Uterus (tissue), 4 donors: ENCODE results near the gene NLK. TPM values are rescaled to one million over a fixed set of nuclear protein-coding genes. Genes with fewer than 3 reads are reported as not detected.
"Not testable (repeated sequence)": the region's sequence is repeated elsewhere in the genome, so short reads cannot be mapped to it uniquely, and the experiment has no call there.

Source experiments
- DNase-seq, 2 donors: peaks; one replicate each; pipeline ENCODE4 v3.0.0-alpha.2; 2019 to 2020
- H3K27ac ChIP-seq, 2 donors: fragments of 200-600 bp; sonication (generic); 1 replicate in 1 of 2; 2 replicates in 1 of 2; pipeline ENCODE4 v1.5.1; 2016 to 2018
- H3K27me3 ChIP-seq, 2 donors: fragments of 200-600 bp; sonication (generic); one replicate each; pipeline ENCODE4 v1.5.1; 2018 to 2019; ENCODE audit warnings: control low read depth in 1 of 2
- H3K36me3 ChIP-seq, 2 donors: fragments of 200-600 bp; sonication (generic); one replicate each; pipeline ENCODE4 v1.5.1; 2019; ENCODE audit warnings: control low read depth in 1 of 2
- H3K4me1 ChIP-seq, 2 donors: fragments of 200-600 bp; sonication (generic); one replicate each; pipeline ENCODE4 v1.5.1; 2018 to 2019; ENCODE audit warnings: control low read depth in 1 of 2
- H3K4me3 ChIP-seq, 2 donors: fragments of 200-600 bp; sonication (generic); 1 replicate in 1 of 2; 2 replicates in 1 of 2; pipeline ENCODE4 v1.5.1; 2018 to 2019; ENCODE audit warnings: mild to moderate bottlenecking in 1 of 2
- H3K9me3 ChIP-seq, 2 donors: fragments of 200-600 bp; sonication (generic); one replicate each; pipeline ENCODE4 v1.5.1; 2019; ENCODE audit warnings: control low read depth in 1 of 2
- POLR2A ChIP-seq, 2 donors: fragments of 450-650 bp; IDR thresholded peaks; one replicate each; pipeline ENCODE4 v1.6.1; 2016; ENCODE audit warnings: antibody characterized with exemption in 2 of 2, mild to moderate bottlenecking in 1 of 2, moderate library complexity in 1 of 2
- intact Hi-C: fragments of 100-400 bp; cut with DNase I; formaldehyde crosslinking; loops from one replicate; pipeline ENCODE4 v1.15.1; 2023; ENCODE audit warnings: low total_unique reads
- total RNA-seq, 4 donors: library from RNA; depleted of rRNA in 3 of 4; stranded (reverse); fragments of >200 nt in 3 of 4; gene quantifications; one replicate each; pipeline versions ENCODE4 v1.1.0 to v1.2.4, GENCODE V29; 2014 to 2023
- TF ChIP-seq, protein P1 (sequence below), 4 experiments: fragments of 200-600 bp in 2 of 4; fragments of 450-650 bp in 2 of 4; sonication (generic) in 2 of 4; IDR thresholded peaks; one replicate each; pipeline ENCODE4 v1.5.1; 2016 to 2019; ENCODE audit warnings: antibody characterized with exemption in 4 of 4, mild to moderate bottlenecking in 2 of 4, moderate library complexity in 1 of 4
- donor health status: DM: yes; HTN: yes; CAD: no.

Gene NLK
- total RNA-seq, 4 donors from 2014 or later = 7.7 to 36.8 (median 23.4) TPM

DNA sequence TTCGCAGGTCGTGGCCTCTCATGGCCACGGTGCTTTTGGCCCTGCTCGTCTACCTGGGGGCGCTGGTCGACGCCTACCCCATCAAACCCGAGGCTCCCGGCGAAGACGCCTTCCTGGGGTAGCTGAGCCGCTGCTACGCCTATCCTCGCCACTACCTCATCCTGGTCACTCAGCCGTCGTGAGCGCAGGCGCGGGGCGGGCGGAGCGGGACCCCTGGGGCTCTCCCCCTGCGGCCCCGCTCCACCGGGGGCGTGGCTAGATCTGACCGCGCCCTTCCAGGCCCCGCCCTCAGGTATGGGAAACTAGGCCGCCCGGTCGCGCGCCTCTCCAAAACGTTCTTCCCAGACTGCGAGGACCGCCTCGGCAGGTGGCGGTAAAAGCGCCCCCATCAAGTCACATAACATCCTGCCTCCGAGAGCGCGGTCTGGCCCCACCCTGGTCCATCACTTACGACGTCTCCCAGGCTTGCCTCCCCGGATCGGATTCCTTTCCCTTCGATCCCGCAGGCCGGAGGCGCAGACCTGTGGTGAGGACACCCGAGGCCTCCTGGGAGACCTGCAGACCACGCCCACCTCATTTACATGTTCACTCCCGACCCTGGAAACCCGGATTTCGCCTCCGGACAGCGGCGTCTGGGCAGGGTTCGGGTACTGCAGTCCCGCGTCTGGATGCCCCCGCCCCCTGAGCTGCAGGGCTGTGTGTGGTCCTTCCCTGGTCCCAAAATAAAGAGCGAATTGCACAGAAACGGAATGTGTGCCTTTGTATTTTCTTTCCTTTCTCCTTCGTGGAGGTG, 185.0 kb downstream of the NLK start:
- intact Hi-C loops = no loop called here
- H3K36me3 ChIP-seq = no peaks in the 10 kb centered on the region
- H3K4me1 ChIP-seq = peaks cover 0 to 5% of the 10 kb centered on the region in 2 donors
- H3K27ac ChIP-seq = no peak overlapping the region
- TF ChIP-seq, protein P1, sequence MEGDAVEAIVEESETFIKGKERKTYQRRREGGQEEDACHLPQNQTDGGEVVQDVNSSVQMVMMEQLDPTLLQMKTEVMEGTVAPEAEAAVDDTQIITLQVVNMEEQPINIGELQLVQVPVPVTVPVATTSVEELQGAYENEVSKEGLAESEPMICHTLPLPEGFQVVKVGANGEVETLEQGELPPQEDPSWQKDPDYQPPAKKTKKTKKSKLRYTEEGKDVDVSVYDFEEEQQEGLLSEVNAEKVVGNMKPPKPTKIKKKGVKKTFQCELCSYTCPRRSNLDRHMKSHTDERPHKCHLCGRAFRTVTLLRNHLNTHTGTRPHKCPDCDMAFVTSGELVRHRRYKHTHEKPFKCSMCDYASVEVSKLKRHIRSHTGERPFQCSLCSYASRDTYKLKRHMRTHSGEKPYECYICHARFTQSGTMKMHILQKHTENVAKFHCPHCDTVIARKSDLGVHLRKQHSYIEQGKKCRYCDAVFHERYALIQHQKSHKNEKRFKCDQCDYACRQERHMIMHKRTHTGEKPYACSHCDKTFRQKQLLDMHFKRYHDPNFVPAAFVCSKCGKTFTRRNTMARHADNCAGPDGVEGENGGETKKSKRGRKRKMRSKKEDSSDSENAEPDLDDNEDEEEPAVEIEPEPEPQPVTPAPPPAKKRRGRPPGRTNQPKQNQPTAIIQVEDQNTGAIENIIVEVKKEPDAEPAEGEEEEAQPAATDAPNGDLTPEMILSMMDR (IDR thresholded peaks at IDR 0.05) = no peak
- TF ChIP-seq POLR2A (IDR thresholded peaks at IDR 0.05) = peak in 1 of 2 donors; percentile 20
- peaks cover 9 to 17% of the 10 kb centered on the region in 2 donors for H3K27me3 ChIP-seq
- DNase-seq = no peak
- H3K9me3 ChIP-seq = no peaks in the 10 kb centered on the region
- H3K4me3 ChIP-seq = peak overlapping the region in 1 of 2 donors; percentile 14

DNA sequence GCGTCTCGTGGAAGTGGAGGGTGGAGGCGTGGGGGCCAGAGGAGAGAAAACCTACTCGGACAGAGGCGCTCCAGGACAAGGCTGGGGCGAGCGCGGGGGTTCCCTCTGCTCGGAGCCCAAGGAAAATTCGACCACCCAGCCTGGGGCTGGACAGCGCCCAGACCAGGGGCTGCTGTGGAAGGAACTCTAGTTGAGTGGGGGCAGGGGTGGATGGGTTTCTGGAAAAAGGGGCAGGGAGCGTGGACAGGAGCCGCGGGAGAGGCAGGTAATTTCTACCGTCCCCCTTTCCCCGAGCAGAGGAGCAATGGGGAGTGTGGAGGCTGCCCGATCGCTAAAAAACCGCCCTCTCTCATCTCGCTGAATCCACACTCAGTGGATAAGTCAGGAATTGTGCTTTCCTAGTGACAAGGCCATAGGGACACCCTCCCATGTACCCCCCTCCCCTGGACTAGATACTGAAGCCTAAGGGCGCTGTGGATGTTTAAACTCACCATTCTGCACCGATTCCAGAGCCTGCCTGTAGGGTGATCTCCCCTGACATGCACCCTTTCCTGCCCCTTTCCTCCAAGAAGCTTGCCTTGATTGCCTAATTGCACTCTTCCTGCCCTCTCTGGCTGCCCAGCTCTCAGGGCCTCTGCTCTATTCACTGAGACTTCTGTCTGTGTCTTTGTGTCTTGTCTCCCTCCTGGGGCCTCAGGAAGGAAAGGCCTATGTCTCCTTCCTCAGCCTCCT, 185.8 kb downstream of the NLK start:
- TF ChIP-seq, protein P1 (IDR thresholded peaks at IDR 0.05) = no peak
- TF ChIP-seq POLR2A (IDR thresholded peaks at IDR 0.05) = no peak
- Histone ChIP-seq H3K4me3 (peak overlapping the region in 1 of 2 donors; percentile 14), H3K4me1 (peaks cover 0 to 5% of the 10 kb centered on the region in 2 donors), H3K27me3 (peaks cover 9 to 17% of the 10 kb centered on the region in 2 donors), H3K27ac (no peak overlapping the region), H3K36me3 (no peaks in the 10 kb centered on the region), H3K9me3 (no peaks in the 10 kb centered on the region)
- DNase-seq = no peak
- intact Hi-C loops = no loop called here

DNA sequence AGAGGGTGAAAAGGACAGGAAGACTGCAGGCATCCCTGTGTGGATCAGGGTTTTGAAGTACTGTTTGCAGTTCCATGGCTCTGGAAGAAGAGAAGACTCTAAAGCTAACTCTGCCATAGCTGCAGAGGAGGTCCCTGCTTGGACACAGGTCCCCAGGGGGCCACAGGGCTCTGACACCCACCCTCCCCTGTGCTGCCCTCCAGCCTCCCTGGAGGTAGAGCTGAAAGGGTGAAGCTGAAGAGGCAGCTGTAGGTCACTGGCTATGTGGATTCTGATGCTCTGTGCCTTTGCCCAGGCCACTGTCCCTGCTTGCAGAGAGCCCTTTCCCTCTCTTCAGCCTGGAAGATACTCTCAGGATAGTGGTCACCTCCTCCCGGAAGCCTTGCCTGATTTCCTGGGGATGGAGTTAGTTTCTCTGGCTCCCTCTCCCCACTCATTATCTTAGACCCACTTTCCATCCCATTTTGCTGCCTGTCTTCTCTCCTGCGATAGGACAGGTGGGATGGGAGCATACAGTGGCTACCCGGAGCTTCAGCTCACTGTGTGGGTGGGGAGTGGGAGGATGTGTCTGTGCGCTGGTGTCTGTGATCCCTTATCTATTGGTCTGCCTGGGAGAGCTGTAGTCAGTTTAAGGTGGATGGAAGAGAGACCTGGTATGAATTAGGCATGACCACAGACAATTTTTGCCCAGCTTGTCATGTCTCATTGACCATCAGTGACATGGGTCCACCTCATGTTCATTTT, 186.7 kb downstream of the NLK start:
- Histone ChIP-seq H3K4me1 (peaks cover 0 to 5% of the 10 kb centered on the region in 2 donors), H3K9me3 (no peaks in the 10 kb centered on the region), H3K27ac (no peak overlapping the region), H3K27me3 (peaks cover 9 to 17% of the 10 kb centered on the region in 2 donors), H3K4me3 (no peak overlapping the region), H3K36me3 (no peaks in the 10 kb centered on the region)
- intact Hi-C loops = no loop called here
- TF ChIP-seq, protein P1 (IDR thresholded peaks at IDR 0.05) = no peak
- TF ChIP-seq POLR2A (IDR thresholded peaks at IDR 0.05) = no peak
- no peak for DNase-seq

DNA sequence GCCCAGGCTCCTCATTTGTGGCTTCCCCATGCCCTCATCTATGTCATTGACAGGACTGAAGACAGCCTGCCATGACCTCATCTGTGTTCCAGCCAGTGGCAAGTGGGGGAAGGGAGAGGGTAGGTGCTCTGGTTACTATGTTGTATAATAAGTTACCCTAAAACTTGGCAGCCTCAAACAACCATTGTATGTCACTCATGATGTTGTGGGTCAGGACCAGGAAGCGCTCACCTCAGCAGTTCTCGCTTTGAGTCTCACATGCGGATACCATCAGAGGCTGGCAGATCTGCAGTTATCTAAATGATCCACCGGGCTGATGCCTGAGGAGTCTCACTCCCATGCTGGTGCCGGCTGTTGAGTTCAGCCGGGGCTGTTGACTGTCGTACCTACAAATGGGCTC, 187.5 kb downstream of the NLK start:
- Histone ChIP-seq H3K27ac (no peak overlapping the region), H3K4me1 (peaks cover 0 to 5% of the 10 kb centered on the region in 2 donors), H3K9me3 (no peaks in the 10 kb centered on the region), H3K27me3 (peaks cover 9 to 17% of the 10 kb centered on the region in 2 donors), H3K36me3 (no peaks in the 10 kb centered on the region), H3K4me3 (no peak overlapping the region)
- no peak for DNase-seq
- TF ChIP-seq, protein P1 (IDR thresholded peaks at IDR 0.05) = no peak
- intact Hi-C loops = no loop called here

DNA sequence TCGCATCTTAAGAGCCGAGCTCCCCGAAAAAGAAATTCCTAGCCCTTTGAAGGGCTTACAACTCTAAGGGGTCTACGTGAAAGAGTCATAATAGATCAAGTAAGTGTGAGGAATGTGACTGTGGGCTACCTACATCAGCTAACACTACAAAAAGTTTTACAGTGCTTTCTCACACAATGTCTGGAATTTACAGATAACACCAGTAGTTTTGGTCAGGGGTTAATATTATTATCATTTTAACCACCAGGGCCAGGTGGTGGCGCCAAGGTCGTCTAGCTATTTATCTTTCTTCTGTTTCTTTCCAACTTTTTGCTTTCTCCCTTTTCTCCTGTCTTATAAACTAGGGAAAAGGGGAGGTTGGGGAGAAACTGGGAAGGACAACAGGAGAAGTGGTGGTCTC, 188.1 kb downstream of the NLK start:
- H3K4me3 ChIP-seq, intact Hi-C loops, DNase-seq, H3K4me1 ChIP-seq, H3K36me3 ChIP-seq, H3K9me3 ChIP-seq, H3K27ac ChIP-seq: not testable (repeated sequence)
- peaks cover 9 to 17% of the 10 kb centered on the region in 2 donors for H3K27me3 ChIP-seq

DNA sequence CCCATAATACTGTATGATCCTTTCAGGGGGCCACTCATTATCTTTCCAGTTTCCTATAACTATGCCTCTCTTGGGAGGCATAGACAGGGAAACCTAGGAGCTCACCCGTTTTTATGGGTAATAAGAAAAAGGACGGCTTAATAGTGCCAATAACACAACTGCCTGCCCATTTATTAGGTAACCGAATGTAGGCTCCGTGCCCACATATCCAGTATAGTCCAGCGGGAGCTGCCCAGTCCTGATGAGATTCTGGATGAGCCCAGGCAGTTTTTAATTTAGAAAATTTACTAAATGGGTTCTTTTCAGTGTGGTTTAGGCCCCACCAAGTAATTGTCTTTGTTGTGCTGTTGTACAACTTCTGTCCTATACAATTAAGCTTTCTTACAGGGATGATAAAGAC, 189.1 kb downstream of the NLK start:
- DNase-seq, H3K4me1 ChIP-seq, H3K9me3 ChIP-seq, H3K27ac ChIP-seq, H3K4me3 ChIP-seq, intact Hi-C loops, H3K36me3 ChIP-seq: not testable (repeated sequence)
- peaks cover 9 to 17% of the 10 kb centered on the region in 2 donors for H3K27me3 ChIP-seq
